PC-9 (cell line): ENCODE results near the gene CGN. TPM values are rescaled to one million over a fixed set of nuclear protein-coding genes. Genes with fewer than 3 reads are reported as not detected.

Source experiments
- BruUV-seq: library from RNA; stranded (reverse); fragments of 400-500 nt; replicated peaks from 2 replicates; lab custom pipeline; 2021; lab: Mats Ljungman, UMichigan
- CTCF ChIA-PET: fragments of 300-600 bp; sonication (Branson Sonifier 250); formaldehyde crosslinking; loops from one replicate; lab custom pipeline; 2022; ENCODE audit warnings: antibody characterized with exemption; lab: Charles Lee
- POLR2A ChIA-PET: fragments of 300-600 bp; sonication (Branson Sonifier 250); formaldehyde crosslinking; loops from one replicate; lab custom pipeline; 2022; ENCODE audit warnings: antibody characterized with exemption; ENCODE audit not compliant: unreplicated experiment; lab: Charles Lee
- DNase-seq, 2 experiments: peaks; one replicate each; pipeline versions ENCODE4 v3.0.0 to v3.0.0-alpha.2; 2015 to 2022; ENCODE audit warnings: mixed read lengths in 1 of 2
- H2AFZ ChIP-seq: fragments of 200-600 bp; sonication (generic); 2 replicates; pipeline ENCODE4 v1.8.1; 2017; ENCODE audit warnings: antibody characterized with exemption
- H3F3A ChIP-seq: fragments of 200-600 bp; sonication (generic); 2 replicates; pipeline ENCODE4 v1.8.1; 2017; ENCODE audit warnings: antibody characterized with exemption, mild to moderate bottlenecking, low read depth; ENCODE audit not compliant: insufficient read depth
- H3K27ac ChIP-seq: fragments of 200-600 bp; sonication (generic); 2 replicates; pipeline ENCODE4 v1.6.1; 2016; ENCODE audit warnings: mixed run types
- H3K27me3 ChIP-seq: fragments of 200-600 bp; sonication (generic); 2 replicates; pipeline ENCODE4 v1.6.1; 2016; ENCODE audit warnings: low read depth, mixed run types; ENCODE audit not compliant: insufficient read depth
- H3K36me3 ChIP-seq: fragments of 200-600 bp; sonication (generic); 2 replicates; pipeline ENCODE4 v1.6.1; 2016; ENCODE audit warnings: low read depth, mixed run types
- H3K4me1 ChIP-seq: fragments of 200-600 bp; sonication (generic); replicated peaks from 2 replicates; pipeline ENCODE4 v1.6.1; 2016; ENCODE audit warnings: mixed run types; ENCODE audit not compliant: insufficient read depth
- H3K4me2 ChIP-seq: fragments of 200-600 bp; sonication (generic); 2 replicates; pipeline ENCODE4 v1.6.1; 2017; ENCODE audit warnings: mixed run types
- H3K4me3 ChIP-seq: fragments of 200-600 bp; sonication (generic); 2 replicates; pipeline ENCODE4 v1.6.1; 2016; ENCODE audit warnings: mixed run types
- H3K79me2 ChIP-seq: fragments of 200-600 bp; sonication (generic); 2 replicates; pipeline ENCODE4 v1.6.1; 2017; ENCODE audit warnings: low read depth, mixed run types
- H3K9me2 ChIP-seq: fragments of 200-600 bp; sonication (generic); 2 replicates; pipeline ENCODE4 v1.8.1; 2017; ENCODE audit warnings: mild to moderate bottlenecking; ENCODE audit not compliant: insufficient read depth
- H3K9me3 ChIP-seq: fragments of 200-600 bp; sonication (generic); 2 replicates; pipeline ENCODE4 v1.8.1; 2016; ENCODE audit warnings: low read depth; ENCODE audit not compliant: insufficient read depth
- H4K20me1 ChIP-seq: fragments of 200-600 bp; sonication (generic); 2 replicates; pipeline ENCODE4 v1.8.1; 2017; ENCODE audit not compliant: insufficient read depth
- EZH2 ChIP-seq: fragments of 200-600 bp; sonication (generic); IDR thresholded peaks from 2 replicates; pipeline ENCODE4 v1.8.0; 2017; ENCODE audit warnings: antibody characterized with exemption, low read depth
- intact Hi-C: fragments of 100-400 bp; cut with micrococcal nuclease; formaldehyde crosslinking; loops from one replicate; pipeline ENCODE4 v1.10.0; 2022; ENCODE audit not compliant: unreplicated experiment
- total RNA-seq: library from RNA; stranded (reverse); gene quantifications from 2 replicates; pipeline ENCODE4 v1.2.3, GENCODE V29; 2021
- TF ChIP-seq, protein P1 (sequence below): fragments of 200-600 bp; sonication (generic); conservative IDR thresholded peaks from 2 replicates; pipeline ENCODE4 v1.6.1; 2017; ENCODE audit warnings: mixed run types, antibody characterized with exemption, mild to moderate bottlenecking, moderate library complexity

The CGN gene
- total RNA-seq, 1 experiment from 2014 or later, result 30.3 TPM

GRCh38 chr1:151504252-151504651 lies 6.9 kb upstream of the CGN start:
- CTCF ChIA-PET, result no interaction called here
- intact Hi-C loops, result no loop called here
- no peak overlapping the region for H3K27ac ChIP-seq
- no peak overlapping the region for H2AFZ ChIP-seq
- TF ChIP-seq, protein P1, sequence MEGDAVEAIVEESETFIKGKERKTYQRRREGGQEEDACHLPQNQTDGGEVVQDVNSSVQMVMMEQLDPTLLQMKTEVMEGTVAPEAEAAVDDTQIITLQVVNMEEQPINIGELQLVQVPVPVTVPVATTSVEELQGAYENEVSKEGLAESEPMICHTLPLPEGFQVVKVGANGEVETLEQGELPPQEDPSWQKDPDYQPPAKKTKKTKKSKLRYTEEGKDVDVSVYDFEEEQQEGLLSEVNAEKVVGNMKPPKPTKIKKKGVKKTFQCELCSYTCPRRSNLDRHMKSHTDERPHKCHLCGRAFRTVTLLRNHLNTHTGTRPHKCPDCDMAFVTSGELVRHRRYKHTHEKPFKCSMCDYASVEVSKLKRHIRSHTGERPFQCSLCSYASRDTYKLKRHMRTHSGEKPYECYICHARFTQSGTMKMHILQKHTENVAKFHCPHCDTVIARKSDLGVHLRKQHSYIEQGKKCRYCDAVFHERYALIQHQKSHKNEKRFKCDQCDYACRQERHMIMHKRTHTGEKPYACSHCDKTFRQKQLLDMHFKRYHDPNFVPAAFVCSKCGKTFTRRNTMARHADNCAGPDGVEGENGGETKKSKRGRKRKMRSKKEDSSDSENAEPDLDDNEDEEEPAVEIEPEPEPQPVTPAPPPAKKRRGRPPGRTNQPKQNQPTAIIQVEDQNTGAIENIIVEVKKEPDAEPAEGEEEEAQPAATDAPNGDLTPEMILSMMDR, result no peak
- no peak for TF ChIP-seq EZH2
- H3K79me2 ChIP-seq, result no peaks in the 10 kb centered on the region
- no TSS peak for BruUV-seq
- no peaks in the 10 kb centered on the region for H3K9me3 ChIP-seq
- no peaks in the 10 kb centered on the region for H3K27me3 ChIP-seq
- H4K20me1 ChIP-seq, result no peaks in the 10 kb centered on the region
- H3K4me2 ChIP-seq, result no peak overlapping the region
- peaks cover 9% of the 10 kb centered on the region; the same call in 1 of the 2 replicates for H3F3A ChIP-seq
- POLR2A ChIA-PET, result no interaction called here
- no peaks in the 10 kb centered on the region for H3K36me3 ChIP-seq
- no peaks in the 10 kb centered on the region for H3K9me2 ChIP-seq
- no peak overlapping the region for H3K4me3 ChIP-seq
- H3K4me1 ChIP-seq, result peaks cover 22% of the 10 kb centered on the region
- DNase-seq, result no peak

DNA sequence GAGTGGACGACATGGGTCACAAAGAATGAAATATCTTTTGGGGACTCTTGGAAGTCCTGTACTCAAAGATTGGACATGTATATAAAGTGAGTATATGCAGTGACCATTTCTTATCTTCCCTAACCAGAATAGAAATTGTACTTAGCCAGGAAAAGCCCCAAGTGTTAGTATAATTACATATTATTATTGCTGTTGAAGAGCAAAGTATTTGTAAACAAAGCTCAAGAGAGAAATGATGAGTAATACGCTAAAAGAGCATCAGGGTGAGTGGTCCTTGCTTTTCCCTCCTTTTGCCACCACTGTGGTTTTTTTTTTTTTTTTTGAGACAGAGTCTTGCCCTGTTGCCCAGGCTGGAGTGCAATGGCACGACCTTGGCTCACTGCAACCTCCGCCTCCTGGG lies 6.4 kb upstream of the CGN start:
- Histone ChIP-seq H3K4me2 (no peak overlapping the region), H3K9me2 (no peaks in the 10 kb centered on the region), H3K79me2 (no peaks in the 10 kb centered on the region), H3K4me3 (no peak overlapping the region), H3K27me3 (no peaks in the 10 kb centered on the region), H3F3A (peaks cover 14% of the 10 kb centered on the region; the same call in 1 of the 2 replicates), H3K36me3 (no peaks in the 10 kb centered on the region), H3K4me1 (peaks cover 24% of the 10 kb centered on the region), H3K27ac (no peak overlapping the region), H3K9me3 (no peaks in the 10 kb centered on the region), H4K20me1 (no peaks in the 10 kb centered on the region), H2AFZ (no peak overlapping the region)
- ChIA-PET CTCF (interaction anchor here (0.6 kb wide), 1 partner anchor 308 kb away, joined by 4 read pairs; no protein-coding TSS in a partner anchor), POLR2A (interaction anchor here (0.5 kb wide), 1 partner anchor 1506 kb away, joined by 4 read pairs; no protein-coding TSS in a partner anchor)
- no peak for DNase-seq
- TF ChIP-seq EZH2, result no peak
- TF ChIP-seq, protein P1, result no peak
- no TSS peak for BruUV-seq
- intact Hi-C loops, result no loop called here

DNA sequence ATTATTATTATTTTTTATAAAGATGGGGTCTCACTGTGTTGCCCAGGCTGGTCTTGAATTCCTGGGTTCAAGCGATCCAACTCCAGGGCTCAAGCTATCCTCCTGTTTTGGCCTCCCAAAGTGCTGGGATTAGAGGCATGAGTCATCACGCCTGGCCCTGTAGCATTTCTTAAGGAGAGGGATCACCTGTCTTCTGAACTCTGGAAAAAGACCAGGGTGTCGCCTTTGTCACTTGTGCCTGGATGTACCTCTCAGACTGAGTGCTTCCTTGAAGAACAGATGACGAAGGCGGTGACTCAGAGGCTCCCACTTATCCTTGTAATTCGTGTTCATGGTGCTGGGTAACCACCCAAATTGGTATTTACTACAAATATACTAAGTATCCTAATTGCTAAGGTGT lies 2.4 kb upstream of the CGN start:
- Histone ChIP-seq H3K4me2 (0 out of 2 replicates have a peak overlapping the region, but pooled peaks have one; percentile 17), H3K9me2 (no peaks in the 10 kb centered on the region), H3K27me3 (no peaks in the 10 kb centered on the region), H3K79me2 (peaks cover 10% of the 10 kb centered on the region; the same call in 1 of the 2 replicates), H3K4me3 (no peak overlapping the region), H4K20me1 (no peaks in the 10 kb centered on the region), H3K9me3 (no peaks in the 10 kb centered on the region), H2AFZ (no peak overlapping the region), H3K4me1 (peaks cover 35% of the 10 kb centered on the region), H3K27ac (peak overlapping the region; percentile 50; the same call in 1 of the 2 replicates), H3K36me3 (no peaks in the 10 kb centered on the region), H3F3A (peaks cover 49% of the 10 kb centered on the region)
- intact Hi-C loops, result no loop called here
- POLR2A ChIA-PET, result no interaction called here
- peak; percentile 74 to 96 for DNase-seq
- BruUV-seq, result no TSS peak
- CTCF ChIA-PET, result no interaction called here
- TF ChIP-seq, protein P1, result no peak
- TF ChIP-seq EZH2, result no peak
